ENCODE results near the gene UPF3A.

UPF3A gene

DNA sequence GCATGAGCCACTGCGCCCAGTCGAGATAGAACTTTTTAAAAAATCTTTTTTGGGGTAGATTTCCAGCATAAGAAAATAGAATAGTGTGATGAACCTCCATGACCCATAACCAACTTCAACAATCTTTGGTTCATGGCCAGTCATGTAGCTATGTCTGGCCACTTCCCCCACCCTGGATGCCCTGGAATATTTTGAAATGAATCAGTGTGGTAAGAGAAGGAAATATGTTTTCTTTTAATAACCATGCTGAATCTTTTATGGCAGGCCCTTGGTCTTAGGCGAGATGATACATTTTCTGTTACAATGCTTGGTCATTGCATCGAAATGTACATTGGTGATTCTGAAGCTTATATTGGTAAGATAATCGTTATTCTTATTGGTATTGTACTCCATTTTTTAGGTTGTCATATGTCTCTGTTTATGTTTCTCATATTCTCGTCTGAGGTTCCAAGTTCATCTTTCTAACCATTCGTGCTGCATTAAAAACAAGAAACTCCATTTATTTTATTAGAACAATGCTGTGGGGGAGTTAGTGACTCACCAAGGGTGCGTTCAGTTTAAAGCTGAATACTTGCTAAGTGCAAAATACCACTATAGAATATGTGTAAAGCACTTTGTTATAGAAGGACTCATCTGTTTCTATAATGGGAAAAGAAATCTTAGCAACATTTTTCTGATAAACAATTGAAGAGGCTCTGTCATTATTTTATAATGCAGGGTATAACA is 16.4 kb upstream of the UPF3A start:
- TF ChIP-seq, protein P1, sequence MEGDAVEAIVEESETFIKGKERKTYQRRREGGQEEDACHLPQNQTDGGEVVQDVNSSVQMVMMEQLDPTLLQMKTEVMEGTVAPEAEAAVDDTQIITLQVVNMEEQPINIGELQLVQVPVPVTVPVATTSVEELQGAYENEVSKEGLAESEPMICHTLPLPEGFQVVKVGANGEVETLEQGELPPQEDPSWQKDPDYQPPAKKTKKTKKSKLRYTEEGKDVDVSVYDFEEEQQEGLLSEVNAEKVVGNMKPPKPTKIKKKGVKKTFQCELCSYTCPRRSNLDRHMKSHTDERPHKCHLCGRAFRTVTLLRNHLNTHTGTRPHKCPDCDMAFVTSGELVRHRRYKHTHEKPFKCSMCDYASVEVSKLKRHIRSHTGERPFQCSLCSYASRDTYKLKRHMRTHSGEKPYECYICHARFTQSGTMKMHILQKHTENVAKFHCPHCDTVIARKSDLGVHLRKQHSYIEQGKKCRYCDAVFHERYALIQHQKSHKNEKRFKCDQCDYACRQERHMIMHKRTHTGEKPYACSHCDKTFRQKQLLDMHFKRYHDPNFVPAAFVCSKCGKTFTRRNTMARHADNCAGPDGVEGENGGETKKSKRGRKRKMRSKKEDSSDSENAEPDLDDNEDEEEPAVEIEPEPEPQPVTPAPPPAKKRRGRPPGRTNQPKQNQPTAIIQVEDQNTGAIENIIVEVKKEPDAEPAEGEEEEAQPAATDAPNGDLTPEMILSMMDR (IDR thresholded peaks at IDR 0.05) = no peak
- H3K27ac ChIP-seq = no peak overlapping the region
- H3K9me3 ChIP-seq = no peaks in the 10 kb centered on the region
- peaks cover 96% of the 10 kb centered on the region for H3K36me3 ChIP-seq
- H3K4me3 ChIP-seq (ENCODE audit: low read depth in 1 of 2, low read length in 1 of 2) = no peak overlapping the region
- H3K27me3 ChIP-seq = no peaks in the 10 kb centered on the region
- H3K4me1 ChIP-seq (ENCODE audit: control insufficient read depth in 1 of 2, insufficient read depth in 1 of 2, low read depth in 1 of 2, low read length in 1 of 2) = no peaks in the 10 kb centered on the region

DNA sequence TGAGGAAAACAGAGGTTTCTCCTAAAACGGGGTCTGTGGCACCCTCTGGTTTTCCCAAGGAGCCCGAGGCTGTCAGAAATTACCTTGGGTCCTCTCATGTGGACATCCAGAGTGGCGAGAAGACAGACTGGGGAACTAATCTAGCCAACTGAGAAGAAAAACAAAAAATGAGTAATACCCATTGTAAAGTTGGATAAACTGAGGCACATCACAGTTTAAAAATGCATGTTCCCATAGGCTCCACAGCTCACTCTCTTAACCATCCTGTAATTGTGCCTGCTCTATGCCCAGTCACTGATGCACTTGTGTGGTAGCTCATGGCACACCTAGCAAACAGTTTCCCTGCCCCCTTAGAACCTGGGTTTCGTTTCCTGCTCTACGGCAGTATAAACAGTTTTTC is 15.2 kb upstream of the UPF3A start:
- Histone ChIP-seq H3K27ac (no peak overlapping the region), H3K27me3 (no peaks in the 10 kb centered on the region), H3K9me3 (no peaks in the 10 kb centered on the region), H3K4me3 (ENCODE audit: low read depth in 1 of 2, low read length in 1 of 2) (no peak overlapping the region), H3K36me3 (peaks cover 89% of the 10 kb centered on the region), H3K4me1 (ENCODE audit: control insufficient read depth in 1 of 2, insufficient read depth in 1 of 2, low read depth in 1 of 2, low read length in 1 of 2) (no peaks in the 10 kb centered on the region)
- TF ChIP-seq, protein P1 (IDR thresholded peaks at IDR 0.05) = no peak

GRCh38 chr13:114268344-114269280 is 12.8 kb upstream of the UPF3A start:
- Histone ChIP-seq H3K27ac (no peak overlapping the region), H3K36me3 (peaks cover 81% of the 10 kb centered on the region), H3K4me1 (ENCODE audit: control insufficient read depth in 1 of 2, insufficient read depth in 1 of 2, low read depth in 1 of 2, low read length in 1 of 2) (no peaks in the 10 kb centered on the region), H3K4me3 (ENCODE audit: low read depth in 1 of 2, low read length in 1 of 2) (no peak overlapping the region), H3K9me3 (no peaks in the 10 kb centered on the region), H3K27me3 (no peaks in the 10 kb centered on the region)
- TF ChIP-seq, protein P1 (IDR thresholded peaks at IDR 0.05) = no peak

DNA sequence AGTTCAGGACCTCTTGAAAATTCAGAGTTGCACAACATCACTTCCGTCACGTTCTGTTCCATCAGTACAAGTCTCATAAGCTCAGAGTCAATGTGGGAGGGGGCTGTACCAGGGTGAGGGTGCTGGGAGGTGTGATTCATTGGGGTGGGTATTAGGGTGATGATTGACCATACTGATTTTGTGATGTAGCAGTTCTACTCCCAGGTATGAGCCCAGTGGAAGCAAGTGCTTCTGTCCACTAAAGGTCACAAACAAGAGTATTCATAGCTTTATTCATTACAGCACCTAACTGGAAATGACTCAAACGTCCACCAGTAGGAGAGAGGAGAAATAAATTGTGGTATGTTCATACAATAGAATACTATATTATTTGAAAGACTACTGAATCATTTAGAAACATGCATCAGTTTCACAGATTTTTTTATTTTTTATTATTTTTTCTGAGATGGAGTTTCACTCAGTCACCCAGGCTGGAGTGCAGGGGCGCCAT is 12.1 kb upstream of the UPF3A start:
- Histone ChIP-seq H3K4me1 (ENCODE audit: control insufficient read depth in 1 of 2, insufficient read depth in 1 of 2, low read depth in 1 of 2, low read length in 1 of 2) (no peaks in the 10 kb centered on the region), H3K9me3 (no peaks in the 10 kb centered on the region), H3K27ac (no peak overlapping the region), H3K36me3 (peaks cover 81% of the 10 kb centered on the region), H3K4me3 (ENCODE audit: low read depth in 1 of 2, low read length in 1 of 2) (no peak overlapping the region), H3K27me3 (no peaks in the 10 kb centered on the region)
- TF ChIP-seq, protein P1 (IDR thresholded peaks at IDR 0.05) = no peak

DNA sequence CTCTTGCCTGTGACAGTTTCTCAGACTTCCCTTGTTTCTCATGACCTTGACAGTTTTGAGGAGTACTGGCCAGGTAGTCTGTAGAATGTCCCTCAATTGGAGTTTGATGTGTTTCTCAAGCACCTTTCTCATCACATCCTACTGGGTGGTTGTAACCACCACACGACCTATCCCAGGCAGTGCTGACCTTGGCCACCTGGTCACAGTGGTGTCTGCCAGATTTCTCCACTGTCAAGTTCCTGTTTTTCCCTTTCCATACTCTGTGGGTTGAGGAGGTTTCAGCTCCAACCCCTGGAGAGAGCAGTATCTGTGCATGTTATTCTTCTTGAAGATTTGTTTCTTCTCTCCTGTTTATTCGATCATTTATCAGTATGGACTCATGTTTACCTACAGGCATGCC is 8.4 kb upstream of the UPF3A start:
- no peaks in the 10 kb centered on the region for H3K27me3 ChIP-seq
- no peak overlapping the region for H3K27ac ChIP-seq
- no peak overlapping the region for H3K4me3 ChIP-seq (ENCODE audit: low read depth in 1 of 2, low read length in 1 of 2)
- H3K36me3 ChIP-seq = peaks cover 56% of the 10 kb centered on the region
- H3K4me1 ChIP-seq (ENCODE audit: control insufficient read depth in 1 of 2, insufficient read depth in 1 of 2, low read depth in 1 of 2, low read length in 1 of 2) = no peaks in the 10 kb centered on the region
- no peaks in the 10 kb centered on the region for H3K9me3 ChIP-seq
- TF ChIP-seq, protein P1 (IDR thresholded peaks at IDR 0.05) = no peak
